ENCODE results near the gene BBX.

GRCh38 chr3:107523539-107524325, 970 bp downstream of the BBX start:
- TF ChIP-seq POLR2A (IDR thresholded peaks at IDR 0.05) (no peak), CTCF (IDR thresholded peaks at IDR 0.05) (no peak)
